Uterus (tissue), 4 donors: ENCODE measurements around the gene PURB. TPM values are rescaled to one million over a fixed set of nuclear protein-coding genes. Genes with fewer than 3 reads are reported as not detected.
A peak's percentile ranks its signal among the peaks of the same experiment; 100 is the strongest.
"Not testable (repeated sequence)": the region's sequence is repeated elsewhere in the genome, so short reads cannot be mapped to it uniquely, and the experiment has no call there.

Experiments
- DNase-seq, 2 donors: peaks; one replicate each; pipeline ENCODE4 v3.0.0-alpha.2; 2019 to 2020
- H3K27ac ChIP-seq, 2 donors: fragments of 200-600 bp; sonication (generic); 1 replicate in 1 of 2; 2 replicates in 1 of 2; pipeline ENCODE4 v1.5.1; 2016 to 2018
- H3K27me3 ChIP-seq, 2 donors: fragments of 200-600 bp; sonication (generic); one replicate each; pipeline ENCODE4 v1.5.1; 2018 to 2019; ENCODE audit warnings: control low read depth in 1 of 2
- H3K36me3 ChIP-seq, 2 donors: fragments of 200-600 bp; sonication (generic); one replicate each; pipeline ENCODE4 v1.5.1; 2019; ENCODE audit warnings: control low read depth in 1 of 2
- H3K4me1 ChIP-seq, 2 donors: fragments of 200-600 bp; sonication (generic); one replicate each; pipeline ENCODE4 v1.5.1; 2018 to 2019; ENCODE audit warnings: control low read depth in 1 of 2
- H3K4me3 ChIP-seq, 2 donors: fragments of 200-600 bp; sonication (generic); 1 replicate in 1 of 2; 2 replicates in 1 of 2; pipeline ENCODE4 v1.5.1; 2018 to 2019; ENCODE audit warnings: mild to moderate bottlenecking in 1 of 2
- H3K9me3 ChIP-seq, 2 donors: fragments of 200-600 bp; sonication (generic); one replicate each; pipeline ENCODE4 v1.5.1; 2019; ENCODE audit warnings: control low read depth in 1 of 2
- POLR2A ChIP-seq, 2 donors: fragments of 450-650 bp; IDR thresholded peaks; one replicate each; pipeline ENCODE4 v1.6.1; 2016; ENCODE audit warnings: antibody characterized with exemption in 2 of 2, mild to moderate bottlenecking in 1 of 2, moderate library complexity in 1 of 2
- intact Hi-C: fragments of 100-400 bp; cut with DNase I; formaldehyde crosslinking; loops from one replicate; pipeline ENCODE4 v1.15.1; 2023; ENCODE audit warnings: low total_unique reads
- total RNA-seq, 4 donors: library from RNA; depleted of rRNA in 3 of 4; stranded (reverse); fragments of >200 nt in 3 of 4; gene quantifications; one replicate each; pipeline versions ENCODE4 v1.1.0 to v1.2.4, GENCODE V29; 2014 to 2023
- TF ChIP-seq, protein P1 (sequence below), 4 experiments: fragments of 200-600 bp in 2 of 4; fragments of 450-650 bp in 2 of 4; sonication (generic) in 2 of 4; IDR thresholded peaks; one replicate each; pipeline ENCODE4 v1.5.1; 2016 to 2019; ENCODE audit warnings: antibody characterized with exemption in 4 of 4, mild to moderate bottlenecking in 2 of 4, moderate library complexity in 1 of 4
- donor health status: DM: yes; HTN: yes; CAD: no.

Gene PURB
- total RNA-seq: 10 to 100 TPM; 13.8 to 63.0 (median 24.5) TPM

GRCh38 chr7:44885394-44886317 lies at the start of gene PURB:
Gene PURB, minus strand, starts transcription at chr7:44885530. Its CDS starts 182 bp downstream, at chr7:44885348.
- Histone ChIP-seq H3K4me3 (peak within 1 kb of the TSS; percentile 86 to 89), H3K36me3 (no peaks in the 10 kb centered on the region), H3K4me1 (peaks cover 21% of the 10 kb centered on the region in 2 donors), H3K27me3 (no peaks in the 10 kb centered on the region), H3K27ac (peak within 1 kb of the TSS; percentile 97 to 98), H3K9me3 (no peaks in the 10 kb centered on the region)
- DNase-seq: peak; percentile 93 to 94
- TF ChIP-seq POLR2A (IDR thresholded peaks at IDR 0.05): peak; percentile 97
- TF ChIP-seq, protein P1, sequence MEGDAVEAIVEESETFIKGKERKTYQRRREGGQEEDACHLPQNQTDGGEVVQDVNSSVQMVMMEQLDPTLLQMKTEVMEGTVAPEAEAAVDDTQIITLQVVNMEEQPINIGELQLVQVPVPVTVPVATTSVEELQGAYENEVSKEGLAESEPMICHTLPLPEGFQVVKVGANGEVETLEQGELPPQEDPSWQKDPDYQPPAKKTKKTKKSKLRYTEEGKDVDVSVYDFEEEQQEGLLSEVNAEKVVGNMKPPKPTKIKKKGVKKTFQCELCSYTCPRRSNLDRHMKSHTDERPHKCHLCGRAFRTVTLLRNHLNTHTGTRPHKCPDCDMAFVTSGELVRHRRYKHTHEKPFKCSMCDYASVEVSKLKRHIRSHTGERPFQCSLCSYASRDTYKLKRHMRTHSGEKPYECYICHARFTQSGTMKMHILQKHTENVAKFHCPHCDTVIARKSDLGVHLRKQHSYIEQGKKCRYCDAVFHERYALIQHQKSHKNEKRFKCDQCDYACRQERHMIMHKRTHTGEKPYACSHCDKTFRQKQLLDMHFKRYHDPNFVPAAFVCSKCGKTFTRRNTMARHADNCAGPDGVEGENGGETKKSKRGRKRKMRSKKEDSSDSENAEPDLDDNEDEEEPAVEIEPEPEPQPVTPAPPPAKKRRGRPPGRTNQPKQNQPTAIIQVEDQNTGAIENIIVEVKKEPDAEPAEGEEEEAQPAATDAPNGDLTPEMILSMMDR (IDR thresholded peaks at IDR 0.05): peak in 1 of 4 experiments; percentile 32
- intact Hi-C loops: no loop called here

- no peak for DNase-seq
- no peak overlapping the region for H3K27ac ChIP-seq
- H3K4me3 ChIP-seq: no peak overlapping the region
- TF ChIP-seq, protein P1 (IDR thresholded peaks at IDR 0.05): no peak
- no peak for TF ChIP-seq POLR2A (IDR thresholded peaks at IDR 0.05)
- no peaks in the 10 kb centered on the region for H3K9me3 ChIP-seq
- intact Hi-C loops: no loop called here
- H3K36me3 ChIP-seq: no peaks in the 10 kb centered on the region
- no peaks in the 10 kb centered on the region for H3K4me1 ChIP-seq
- H3K27me3 ChIP-seq: no peaks in the 10 kb centered on the region
These were observed 49.7 kb upstream of the PURB start for GRCh38 chr7:44935016-44935415.

DNA sequence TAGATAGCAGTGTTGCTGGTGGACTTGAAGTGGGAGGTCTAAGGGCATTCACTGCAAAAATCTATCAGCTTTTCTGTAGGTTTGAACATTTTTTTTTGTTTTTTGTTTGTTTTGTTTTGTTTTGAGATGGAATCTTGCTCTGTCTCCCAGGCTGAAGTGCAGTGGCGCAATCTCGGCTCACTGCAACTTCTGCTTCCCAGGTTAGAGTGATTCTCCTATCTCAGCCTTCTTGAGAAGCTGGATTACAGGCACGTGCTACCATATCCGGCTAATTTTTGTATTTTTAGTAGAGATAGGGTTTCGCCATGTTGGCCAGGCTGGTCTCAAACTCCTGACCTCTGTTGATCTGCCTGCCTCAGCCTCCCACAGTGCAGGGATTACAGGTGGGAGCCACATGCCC lies 49.2 kb upstream of the PURB start:
- H3K9me3 ChIP-seq, DNase-seq, H3K27me3 ChIP-seq, H3K36me3 ChIP-seq, H3K4me1 ChIP-seq, H3K27ac ChIP-seq, H3K4me3 ChIP-seq, intact Hi-C loops: not testable (repeated sequence)

- no peaks in the 10 kb centered on the region for H3K27me3 ChIP-seq
- no peak for DNase-seq
- TF ChIP-seq, protein P1 (IDR thresholded peaks at IDR 0.05): no peak
- TF ChIP-seq POLR2A (IDR thresholded peaks at IDR 0.05): no peak
- no peaks in the 10 kb centered on the region for H3K36me3 ChIP-seq
- intact Hi-C loops: no loop called here
- no peaks in the 10 kb centered on the region for H3K4me1 ChIP-seq
- no peaks in the 10 kb centered on the region for H3K9me3 ChIP-seq
- H3K4me3 ChIP-seq: no peak overlapping the region
- no peak overlapping the region for H3K27ac ChIP-seq
These were observed 45.6 kb upstream of the PURB start for GRCh38 chr7:44930921-44931320.

DNA sequence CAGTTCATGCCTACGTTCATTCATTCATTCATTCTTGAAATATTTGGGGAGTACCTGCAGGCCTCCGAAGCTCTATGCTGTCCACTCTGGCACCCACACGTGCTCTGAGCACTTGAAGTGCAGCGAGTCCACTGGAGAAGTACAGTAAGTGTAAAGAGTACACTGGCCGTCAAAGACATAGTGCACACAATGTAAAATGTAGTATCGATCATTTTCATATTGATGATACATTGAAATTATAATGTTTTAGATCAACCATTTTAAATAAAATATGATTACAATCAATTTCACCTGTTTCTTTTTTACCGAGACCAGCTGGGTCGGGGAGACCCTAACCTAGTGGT lies 37.0 kb upstream of the PURB start:
- DNase-seq: no peak
- TF ChIP-seq, protein P1 (IDR thresholded peaks at IDR 0.05): no peak
- TF ChIP-seq POLR2A (IDR thresholded peaks at IDR 0.05): no peak
- H3K4me3 ChIP-seq: no peak overlapping the region
- H3K27ac ChIP-seq: no peak overlapping the region
- no peaks in the 10 kb centered on the region for H3K4me1 ChIP-seq
- intact Hi-C loops: no loop called here
- H3K9me3 ChIP-seq: no peaks in the 10 kb centered on the region
- H3K27me3 ChIP-seq: no peaks in the 10 kb centered on the region
- no peaks in the 10 kb centered on the region for H3K36me3 ChIP-seq
